ENCODE measurements around the gene GDPD3. TPM values are rescaled to one million over a fixed set of nuclear protein-coding genes. Genes with fewer than 3 reads are reported as not detected.
A peak's percentile ranks its signal among the peaks of the same experiment; 100 is the strongest.

GDPD3 gene
- total RNA-seq, 1 experiment from 2014 or later = 8.4 TPM

DNA sequence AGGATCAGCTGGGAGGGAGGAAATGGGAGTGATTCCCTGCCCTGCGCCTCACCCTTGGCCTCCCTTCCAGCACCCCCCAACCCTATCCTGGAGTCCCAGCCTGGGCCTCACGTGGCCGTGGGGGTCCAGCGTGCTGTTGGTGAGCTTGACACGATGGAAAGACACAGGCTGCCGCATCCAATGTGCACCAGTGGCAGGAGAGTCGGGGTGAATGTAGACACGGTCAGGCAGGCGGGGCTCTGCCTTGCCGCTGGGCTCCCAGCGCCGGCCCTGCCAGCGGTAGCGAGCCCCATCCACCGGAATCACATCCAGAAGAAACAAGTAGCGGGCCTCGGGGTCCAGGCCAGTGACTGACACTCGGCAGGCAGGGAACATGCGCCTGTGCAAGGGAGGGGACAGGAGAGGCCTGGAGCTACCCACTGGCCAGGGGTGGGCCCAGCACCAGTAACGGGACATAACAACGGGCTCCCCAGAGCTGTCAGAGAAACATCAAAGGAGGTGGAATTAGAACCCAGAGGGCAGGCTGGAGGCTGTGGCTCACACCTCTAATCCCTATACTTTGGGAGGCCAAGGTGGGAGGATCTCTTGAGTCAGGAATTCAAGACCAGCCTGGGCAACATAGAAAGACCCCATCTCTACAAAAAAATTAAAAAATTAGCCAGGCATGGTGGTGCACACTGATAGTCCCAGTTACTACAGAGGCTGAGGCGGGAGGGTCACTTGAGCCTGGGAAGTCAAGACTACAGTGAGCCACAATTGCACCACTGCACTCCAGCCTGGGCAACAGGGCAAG, 24.3 kb downstream of the GDPD3 start:
- Histone ChIP-seq H3K36me3 (ENCODE audit: control insufficient read depth, insufficient read depth, low read length) (no peaks in the 10 kb centered on the region; the same call in 1 of the 2 replicates), H3K4me3 (ENCODE audit: low read depth, low read length) (no peak overlapping the region), H3K27me3 (replicated peaks; ENCODE audit: control insufficient read depth, insufficient read depth, low read length) (no peaks in the 10 kb centered on the region), H3K4me1 (peaks cover 13% of the 10 kb centered on the region), H3K9me3 (no peaks in the 10 kb centered on the region)
- H3K4me3 Mint-ChIP-seq (ENCODE audit: unreplicated experiment) = no peak overlapping the region
- H3K27ac Mint-ChIP-seq (ENCODE audit: unreplicated experiment) = peak overlapping the region; percentile 27
- no peak for DNase-seq
- H3K4me1 Mint-ChIP-seq (ENCODE audit: low read depth, unreplicated experiment) = peaks cover 7% of the 10 kb centered on the region
- TF ChIP-seq, protein P1, sequence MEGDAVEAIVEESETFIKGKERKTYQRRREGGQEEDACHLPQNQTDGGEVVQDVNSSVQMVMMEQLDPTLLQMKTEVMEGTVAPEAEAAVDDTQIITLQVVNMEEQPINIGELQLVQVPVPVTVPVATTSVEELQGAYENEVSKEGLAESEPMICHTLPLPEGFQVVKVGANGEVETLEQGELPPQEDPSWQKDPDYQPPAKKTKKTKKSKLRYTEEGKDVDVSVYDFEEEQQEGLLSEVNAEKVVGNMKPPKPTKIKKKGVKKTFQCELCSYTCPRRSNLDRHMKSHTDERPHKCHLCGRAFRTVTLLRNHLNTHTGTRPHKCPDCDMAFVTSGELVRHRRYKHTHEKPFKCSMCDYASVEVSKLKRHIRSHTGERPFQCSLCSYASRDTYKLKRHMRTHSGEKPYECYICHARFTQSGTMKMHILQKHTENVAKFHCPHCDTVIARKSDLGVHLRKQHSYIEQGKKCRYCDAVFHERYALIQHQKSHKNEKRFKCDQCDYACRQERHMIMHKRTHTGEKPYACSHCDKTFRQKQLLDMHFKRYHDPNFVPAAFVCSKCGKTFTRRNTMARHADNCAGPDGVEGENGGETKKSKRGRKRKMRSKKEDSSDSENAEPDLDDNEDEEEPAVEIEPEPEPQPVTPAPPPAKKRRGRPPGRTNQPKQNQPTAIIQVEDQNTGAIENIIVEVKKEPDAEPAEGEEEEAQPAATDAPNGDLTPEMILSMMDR (IDR thresholded peaks at IDR 0.05; ENCODE audit: insufficient read depth in 1 of 2, low read depth in 1 of 2, low read length in 1 of 2, severe bottlenecking in 1 of 2, unreplicated experiment in 1 of 2) = no peak
- no peaks in the 10 kb centered on the region for H3K27me3 Mint-ChIP-seq (ENCODE audit: insufficient read depth, unreplicated experiment)
- intact Hi-C loops (cut with micrococcal nuclease; ENCODE audit: unreplicated experiment) = no loop called here
- H3K36me3 Mint-ChIP-seq (ENCODE audit: insufficient read depth, unreplicated experiment) = peaks cover 43% of the 10 kb centered on the region
- BruUV-seq (replicated peaks) = no TSS peak
- no peaks in the 10 kb centered on the region for H3K9me3 Mint-ChIP-seq (ENCODE audit: unreplicated experiment)
- CTCF ChIA-PET = interaction anchor here (0.7 to 1.3 kb wide), 2 partner anchors 21 to 53 kb away, joined by 3 to 5 read pairs; no protein-coding TSS in a partner anchor
- POLR2A ChIA-PET = interaction anchor here (0.6 kb wide), 1 partner anchor 341 kb away, joined by 3 read pairs; the partner anchor contains the start of gene DCTPP1

DNA sequence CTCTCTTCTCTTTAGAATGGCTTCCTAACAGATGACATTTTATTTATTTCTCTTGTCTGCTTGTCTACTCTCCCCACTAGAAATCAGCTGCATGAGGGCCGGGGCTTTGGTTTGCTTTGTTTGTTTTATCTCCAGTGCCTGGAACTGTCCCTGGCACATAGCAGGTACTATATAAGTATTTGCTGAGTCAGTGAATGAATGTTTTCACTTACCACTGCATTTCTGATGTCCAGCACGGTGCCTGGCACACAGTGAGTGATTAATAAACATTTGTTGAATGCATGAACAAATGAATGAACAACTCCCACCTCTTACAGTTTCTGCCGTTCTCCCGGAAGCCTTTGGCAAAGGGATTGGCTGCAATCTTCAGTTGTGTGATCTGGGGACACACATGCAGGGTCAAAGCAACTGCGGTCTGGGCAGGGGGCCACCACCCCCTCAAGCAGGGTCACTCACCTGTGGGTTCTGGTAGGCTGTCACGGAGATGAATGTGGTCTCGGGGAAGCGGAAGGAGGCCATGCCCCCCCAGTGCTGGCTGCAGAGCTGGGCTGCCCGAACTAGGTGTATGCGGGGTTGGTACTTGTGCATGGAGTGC, 25.0 kb downstream of the GDPD3 start:
- no peak overlapping the region for H3K4me3 Mint-ChIP-seq (ENCODE audit: unreplicated experiment)
- TF ChIP-seq, protein P1 (IDR thresholded peaks at IDR 0.05; ENCODE audit: insufficient read depth in 1 of 2, low read depth in 1 of 2, low read length in 1 of 2, severe bottlenecking in 1 of 2, unreplicated experiment in 1 of 2) = no peak
- POLR2A ChIA-PET = no interaction called here

DNA sequence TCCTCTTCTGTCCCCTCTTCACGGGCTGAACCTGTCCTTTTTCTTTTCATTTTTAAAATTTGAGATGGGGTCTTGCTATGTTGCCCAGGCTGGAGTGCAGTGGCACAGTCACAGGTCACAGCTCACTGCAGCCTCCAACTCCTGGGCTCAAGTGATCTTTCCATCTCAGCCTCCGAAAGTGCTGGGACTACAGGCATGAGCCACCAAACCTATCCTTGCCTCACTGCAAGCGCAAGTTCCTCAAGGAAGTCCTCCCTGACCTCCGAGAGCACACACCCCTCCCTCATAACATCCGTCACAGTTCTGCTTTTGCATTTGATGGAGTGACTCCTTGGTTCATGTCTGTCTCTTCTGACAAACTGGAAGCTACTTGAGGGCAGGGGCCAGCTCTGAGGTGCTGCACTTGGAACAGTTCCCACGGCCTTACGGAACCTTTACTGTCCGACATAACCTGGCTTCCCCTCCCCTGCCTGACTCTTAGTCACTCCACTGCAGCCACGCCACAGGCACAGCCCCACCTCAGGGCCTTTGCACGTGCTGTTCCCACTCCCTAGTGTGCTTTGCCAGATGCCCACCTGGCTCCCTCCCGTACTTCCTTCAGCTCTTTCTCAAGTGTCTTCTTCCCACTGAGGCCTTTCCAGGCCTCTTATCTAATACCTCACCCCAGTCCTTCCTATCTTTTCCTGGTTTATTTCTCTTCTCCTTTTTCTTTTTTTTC, 26.0 kb downstream of the GDPD3 start:
- Histone ChIP-seq H3K27me3 (replicated peaks; ENCODE audit: control insufficient read depth, insufficient read depth, low read length) (no peaks in the 10 kb centered on the region), H3K36me3 (ENCODE audit: control insufficient read depth, insufficient read depth, low read length) (no peaks in the 10 kb centered on the region; the same call in 1 of the 2 replicates), H3K4me1 (peaks cover 8% of the 10 kb centered on the region), H3K4me3 (ENCODE audit: low read depth, low read length) (no peak overlapping the region), H3K9me3 (no peaks in the 10 kb centered on the region)
- H3K27me3 Mint-ChIP-seq (ENCODE audit: insufficient read depth, unreplicated experiment) = no peaks in the 10 kb centered on the region
- no peak overlapping the region for H3K4me3 Mint-ChIP-seq (ENCODE audit: unreplicated experiment)
- H3K9me3 Mint-ChIP-seq (ENCODE audit: unreplicated experiment) = no peaks in the 10 kb centered on the region
- ChIA-PET POLR2A (interaction anchor here (0.6 kb wide), 1 partner anchor 33 kb away, joined by 4 read pairs; no protein-coding TSS in a partner anchor), CTCF (no interaction called here)
- H3K27ac Mint-ChIP-seq (ENCODE audit: unreplicated experiment) = peak overlapping the region; percentile 27
- H3K36me3 Mint-ChIP-seq (ENCODE audit: insufficient read depth, unreplicated experiment) = peaks cover 49% of the 10 kb centered on the region
- H3K4me1 Mint-ChIP-seq (ENCODE audit: low read depth, unreplicated experiment) = no peaks in the 10 kb centered on the region
- intact Hi-C loops (cut with micrococcal nuclease; ENCODE audit: unreplicated experiment) = no loop called here
- no peak for DNase-seq
- TF ChIP-seq, protein P1 (IDR thresholded peaks at IDR 0.05; ENCODE audit: insufficient read depth in 1 of 2, low read depth in 1 of 2, low read length in 1 of 2, severe bottlenecking in 1 of 2, unreplicated experiment in 1 of 2) = no peak
- BruUV-seq (replicated peaks) = no TSS peak

More for the DNA sequence above, 25.0 kb downstream of the GDPD3 start:
- no peak for DNase-seq
- intact Hi-C loops (cut with micrococcal nuclease; ENCODE audit: unreplicated experiment) = no loop called here
- H3K9me3 Mint-ChIP-seq (ENCODE audit: unreplicated experiment) = no peaks in the 10 kb centered on the region
- CTCF ChIA-PET = no interaction called here
- peaks cover 13% of the 10 kb centered on the region for H3K4me1 ChIP-seq
- H3K36me3 Mint-ChIP-seq (ENCODE audit: insufficient read depth, unreplicated experiment) = peaks cover 45% of the 10 kb centered on the region
- no TSS peak for BruUV-seq (replicated peaks)
- no peak overlapping the region for H3K4me3 ChIP-seq (ENCODE audit: low read depth, low read length)
- no peaks in the 10 kb centered on the region for H3K27me3 Mint-ChIP-seq (ENCODE audit: insufficient read depth, unreplicated experiment)
- H3K4me1 Mint-ChIP-seq (ENCODE audit: low read depth, unreplicated experiment) = peaks cover 6% of the 10 kb centered on the region
- H3K27me3 ChIP-seq (replicated peaks; ENCODE audit: control insufficient read depth, insufficient read depth, low read length) = no peaks in the 10 kb centered on the region
- H3K36me3 ChIP-seq (ENCODE audit: control insufficient read depth, insufficient read depth, low read length) = no peaks in the 10 kb centered on the region; the same call in 1 of the 2 replicates
- no peaks in the 10 kb centered on the region for H3K9me3 ChIP-seq
- peak overlapping the region; percentile 27 for H3K27ac Mint-ChIP-seq (ENCODE audit: unreplicated experiment)
